Right ventricle myocardium superior (tissue), 1 donor: Measurements from ENCODE around the gene SLC35C1. TPM values are rescaled to one million over a fixed set of nuclear protein-coding genes. Genes with fewer than 3 reads are reported as not detected.

Experiments used
- ATAC-seq: fragments of 200-7000 bp; cut with Tn5 transposase; one replicate; pipeline ENCODE4 v1.9.1; 2020; ENCODE audit warnings: mild to moderate bottlenecking; ENCODE audit not compliant: poor library complexity
- DNase-seq: peaks from one replicate; pipeline ENCODE4 v3.0.0-alpha.2; 2020
- intact Hi-C: fragments of 100-400 bp; cut with DNase I; formaldehyde crosslinking; loops from one replicate; pipeline ENCODE4 v1.11.2; 2022
- long read RNA-seq: library from polyadenylated mRNA; unstranded; transcript quantifications from one replicate; pipeline ENCODE4 v2.0.0, GENCODE V29; 2021
- total RNA-seq: library from RNA; stranded (reverse); fragmentation: NEBNext Ultra II Directional; extraction: Animal tissue kit (Norgen Biotek cat#: 25700); gene quantifications from one replicate; pipeline ENCODE4 v1.2.1, GENCODE V29; 2021
- donor health status: DM: no; HTN: yes; CAD: no; lungs with severe emphysema.

Gene SLC35C1
- total RNA-seq: 5.8 TPM
- long read RNA-seq, full-length matches to known transcripts: 21 of 27 reads
- long read RNA-seq, partial matches to known transcripts: 4 of 27 reads
- long read RNA-seq, other reads (novel, unspliced or antisense): 2 of 27 reads

GRCh38 chr11:45804761-45805304, at the start of gene SLC35C1:
Gene SLC35C1, plus strand, starts transcription at chr11:45805149. Its CDS starts 653 bp downstream, at chr11:45805802.
- intact Hi-C loops: no loop called here
- DNase-seq (peak; percentile 98), ATAC-seq (peak; percentile 98)

- DNase-seq: no peak
- ATAC-seq: peak; percentile 6
- intact Hi-C loops: no loop called here
Measured at GRCh38 chr11:45755281-45755859, 49.6 kb upstream of the SLC35C1 start.

- intact Hi-C loops: no loop called here
- DNase-seq (no peak), ATAC-seq (no peak)
Measured at GRCh38 chr11:45756384-45757010, 48.5 kb upstream of the SLC35C1 start.

GRCh38 chr11:45757672-45758071, 47.3 kb upstream of the SLC35C1 start:
- intact Hi-C loops: no loop called here
- ATAC-seq (no peak), DNase-seq (no peak)

- DNase-seq (no peak), ATAC-seq (no peak)
- intact Hi-C loops: no loop called here
Measured at GRCh38 chr11:45761659-45762058, 43.3 kb upstream of the SLC35C1 start.

GRCh38 chr11:45765107-45765668, 39.8 kb upstream of the SLC35C1 start:
- intact Hi-C loops: no loop called here
- DNase-seq (no peak), ATAC-seq (peak; percentile 70)

- no peak for DNase-seq
- intact Hi-C loops: no loop called here
- no peak for ATAC-seq
Measured at GRCh38 chr11:45765836-45766235, 39.1 kb upstream of the SLC35C1 start.

- ATAC-seq: peak; percentile 64
Measured at GRCh38 chr11:45766469-45766868, 38.5 kb upstream of the SLC35C1 start.

GRCh38 chr11:45768486-45768885, 36.5 kb upstream of the SLC35C1 start:
- intact Hi-C loops: no loop called here
- DNase-seq (no peak), ATAC-seq (no peak)

More at GRCh38 chr11:45766469-45766868, 38.5 kb upstream of the SLC35C1 start:
- DNase-seq: peak; percentile 52
- intact Hi-C loops: no loop called here

- intact Hi-C loops: loop anchor here (5.0 kb wide), 2 partner anchors 103 to 428 kb away; partner anchors contain the start of gene CHST1
- DNase-seq (no peak), ATAC-seq (no peak)
Measured at GRCh38 chr11:45769960-45770359, 35.0 kb upstream of the SLC35C1 start.

- intact Hi-C loops: loop anchor here (5.0 kb wide), 2 partner anchors 104 to 429 kb away; partner anchors contain the start of gene CHST1
- ATAC-seq: peak; percentile 85
- DNase-seq: peak; percentile 81
Measured at GRCh38 chr11:45771193-45771565, 33.8 kb upstream of the SLC35C1 start.

- intact Hi-C loops: loop anchor here (2.0 to 5.0 kb wide), 3 partner anchors 105 to 430 kb away; partner anchors contain the start of gene CHST1
- peak; percentile 98 for ATAC-seq
Measured at GRCh38 chr11:45771566-45772448, 33.1 kb upstream of the SLC35C1 start.

GRCh38 chr11:45772449-45772774, 32.5 kb upstream of the SLC35C1 start:
- DNase-seq (no peak), ATAC-seq (no peak)
- intact Hi-C loops: loop anchor here (2.0 to 5.0 kb wide), 3 partner anchors 105 to 430 kb away; partner anchors contain the start of gene CHST1

More at GRCh38 chr11:45771566-45772448, 33.1 kb upstream of the SLC35C1 start:
- peak; percentile 91 for DNase-seq

- no peak for DNase-seq
- no peak for ATAC-seq
- intact Hi-C loops: loop anchor here (2.0 to 5.0 kb wide), 3 partner anchors 106 to 431 kb away; partner anchors contain the start of gene CHST1
Measured at GRCh38 chr11:45772986-45773785, 31.8 kb upstream of the SLC35C1 start.

- ATAC-seq (no peak), DNase-seq (no peak)
- intact Hi-C loops: loop anchor here (2.0 to 5.0 kb wide), 3 partner anchors 107 to 432 kb away; partner anchors contain the start of gene CHST1
Measured at GRCh38 chr11:45773786-45774655, 30.9 kb upstream of the SLC35C1 start.

GRCh38 chr11:45774786-45775185, 30.2 kb upstream of the SLC35C1 start:
- DNase-seq: no peak
- no peak for ATAC-seq
- intact Hi-C loops: loop anchor here (5.0 kb wide), 2 partner anchors 107 to 432 kb away; partner anchors contain the start of gene CHST1
